Right lobe of liver (tissue), 4 donors: ENCODE data around the gene ACSBG1.

Experiments used
- CTCF ChIP-seq, 4 donors: fragments of 200-600 bp in 3 of 4; fragments of 450-650 bp in 1 of 4; IDR thresholded peaks; one replicate each; pipeline versions ENCODE4 v1.5.1 to v1.8.0; 2016 to 2022; ENCODE audit warnings: antibody characterized with exemption in 4 of 4, mild to moderate bottlenecking in 2 of 4
- POLR2A ChIP-seq: fragments of 450-650 bp; IDR thresholded peaks from one replicate; pipeline ENCODE4 v1.6.1; 2017; ENCODE audit warnings: antibody characterized with exemption, mild to moderate bottlenecking
- donor health status: DM: no; HTN: no; CAD: no.
- donor health status: DM: no; HTN: no; CAD: no.
- donor health status: DM: no; HTN: yes; CAD: no.

- TF ChIP-seq CTCF (IDR thresholded peaks at IDR 0.05) (no peak), POLR2A (no peak)
Measured at GRCh38 chr15:78207110-78207458, 27.3 kb downstream of the ACSBG1 start.
